ENCODE data around the gene NHLRC1.

Gene NHLRC1

GRCh38 chr6:18080544-18080943 lies 41.9 kb downstream of the NHLRC1 start:
- no peak for DNase-seq

DNA sequence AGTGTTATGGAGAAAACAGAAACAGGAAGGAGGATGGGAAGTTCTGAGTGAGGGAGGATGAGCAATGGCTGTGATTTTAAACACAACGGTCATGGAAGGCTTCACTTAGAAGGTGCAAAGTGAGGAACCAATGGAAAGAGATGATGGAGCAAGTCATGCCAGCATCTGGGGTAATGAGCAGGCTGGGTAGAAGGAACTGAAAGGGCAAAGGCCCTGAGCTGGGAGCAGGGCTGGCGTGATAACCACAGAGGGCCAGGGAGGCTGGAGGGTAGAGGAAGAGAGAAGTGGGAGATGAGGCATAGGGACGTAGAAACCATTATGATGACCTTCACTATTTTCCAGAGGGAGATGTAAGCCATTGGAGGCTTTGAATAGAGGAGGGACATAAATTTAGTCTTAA lies 43.6 kb downstream of the NHLRC1 start:
- DNase-seq, result no peak

GRCh38 chr6:18076231-18076630 lies 46.2 kb downstream of the NHLRC1 start:
- no peak for DNase-seq

DNA sequence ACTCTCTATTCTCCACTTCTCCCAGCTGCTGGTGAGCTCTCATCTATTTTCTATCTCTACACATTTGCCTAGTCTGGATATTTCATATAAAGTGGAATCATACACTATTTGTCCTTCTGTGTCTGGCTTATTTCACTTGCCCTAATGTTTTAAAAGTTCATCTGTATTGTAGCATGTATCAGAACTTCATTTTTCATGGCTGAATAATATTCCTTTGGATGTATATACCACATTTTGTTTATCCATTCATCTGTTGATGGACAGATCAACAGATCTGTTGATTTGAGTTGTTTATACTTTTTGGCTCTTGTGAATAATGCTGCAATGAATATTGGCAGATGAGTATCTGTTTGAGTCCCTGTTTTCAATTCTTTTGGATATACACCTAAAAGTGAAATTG lies 49.6 kb downstream of the NHLRC1 start:
- no peak for DNase-seq

DNA sequence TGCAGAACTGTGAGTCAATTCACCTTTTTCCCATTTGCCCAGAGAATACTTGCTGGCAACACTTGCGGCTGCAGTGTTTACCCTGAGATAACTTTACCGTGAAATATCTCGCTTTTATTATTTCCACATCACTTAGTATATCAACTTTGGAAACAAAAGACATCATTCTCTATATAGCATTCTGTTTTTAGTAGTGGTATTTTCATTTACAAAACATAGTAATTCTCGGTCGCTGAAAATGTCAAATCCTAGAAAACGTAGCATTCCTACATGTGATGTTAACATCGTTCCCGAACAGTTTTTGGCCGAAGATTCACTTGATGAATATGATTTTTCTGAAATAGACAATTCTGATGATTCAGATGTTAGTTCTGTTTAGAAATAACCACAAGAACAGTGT lies 52.0 kb downstream of the NHLRC1 start:
- DNase-seq, result no peak
